ENCODE data around the gene USP19. TPM values are rescaled to one million over a fixed set of nuclear protein-coding genes. Genes with fewer than 3 reads are reported as not detected.

USP19 gene
- total RNA-seq, 1 donor from 2014 or later: 75.9 TPM

DNA sequence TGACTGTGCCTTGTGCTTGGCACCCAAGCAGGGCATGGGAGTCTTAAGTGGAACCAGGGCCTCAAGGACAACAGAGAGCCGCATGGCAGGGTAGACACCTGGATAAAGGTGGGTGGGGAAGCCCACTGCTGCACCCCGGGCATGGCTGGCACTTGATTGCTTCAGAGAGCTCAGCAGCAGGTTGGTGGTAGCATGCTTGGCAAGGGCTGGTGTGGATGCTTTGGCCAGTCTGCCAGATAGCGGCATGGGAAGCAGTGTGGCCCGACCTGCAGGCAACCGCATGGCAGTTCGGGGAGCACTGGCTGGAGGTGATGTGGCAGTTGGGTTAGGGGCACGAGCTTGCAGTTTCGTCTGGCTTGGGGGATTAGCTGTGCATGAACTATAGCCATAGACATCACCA is 43.0 kb upstream of the USP19 start:
- no peaks in the 10 kb centered on the region for H3K9me3 Mint-ChIP-seq (ENCODE audit: unreplicated experiment)
- no peak overlapping the region for H3K27ac Mint-ChIP-seq (ENCODE audit: unreplicated experiment)
- H3K36me3 Mint-ChIP-seq (ENCODE audit: unreplicated experiment): peaks cover 6% of the 10 kb centered on the region
- no peak for DNase-seq (ENCODE audit: extremely low spot score, unreplicated experiment)
- no peak overlapping the region for H3K4me3 Mint-ChIP-seq (ENCODE audit: unreplicated experiment)
- H3K27me3 Mint-ChIP-seq (ENCODE audit: unreplicated experiment): no peaks in the 10 kb centered on the region
- no peak for TF ChIP-seq CTCF (IDR thresholded peaks at IDR 0.05)
- peaks cover 18% of the 10 kb centered on the region for H3K4me1 Mint-ChIP-seq (ENCODE audit: unreplicated experiment)

DNA sequence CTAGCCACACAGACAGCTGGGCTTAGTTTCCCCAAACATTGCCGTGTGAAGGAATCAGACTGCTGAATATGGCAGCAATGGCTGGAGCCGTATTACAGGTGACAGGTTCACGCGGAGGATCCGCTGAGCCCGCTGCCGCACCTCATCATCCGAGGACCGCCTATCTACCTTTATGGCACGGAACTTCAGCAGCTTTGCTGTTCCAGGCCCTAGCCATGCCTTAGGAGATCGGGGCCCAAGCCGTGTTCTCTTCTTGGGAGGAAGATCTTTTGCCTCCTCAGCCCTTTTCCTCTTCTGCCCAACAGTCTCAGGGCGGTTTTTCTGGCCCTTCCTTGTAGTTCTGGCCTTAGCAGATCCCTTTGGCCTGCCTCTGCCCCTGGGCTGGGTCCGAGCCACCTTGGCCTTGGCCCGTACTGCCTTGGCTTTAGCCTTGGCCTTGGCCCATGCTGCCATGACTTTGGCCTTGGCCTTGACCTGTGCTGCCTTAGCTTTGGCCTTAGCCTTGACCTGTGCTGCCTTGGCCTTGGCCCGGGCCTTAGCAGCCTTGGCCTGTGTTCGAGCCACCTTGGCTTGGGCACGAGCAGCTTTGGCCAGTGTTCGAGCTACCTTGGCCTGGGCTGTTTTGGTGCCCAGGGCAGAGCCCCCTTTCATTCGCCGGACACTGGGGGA is 42.3 kb upstream of the USP19 start:
- no peak for TF ChIP-seq CTCF (IDR thresholded peaks at IDR 0.05)
- DNase-seq (ENCODE audit: extremely low spot score, unreplicated experiment): no peak
- Mint-ChIP-seq H3K27me3 (ENCODE audit: unreplicated experiment) (no peaks in the 10 kb centered on the region), H3K4me3 (ENCODE audit: unreplicated experiment) (no peak overlapping the region), H3K27ac (ENCODE audit: unreplicated experiment) (no peak overlapping the region), H3K9me3 (ENCODE audit: unreplicated experiment) (no peaks in the 10 kb centered on the region), H3K36me3 (ENCODE audit: unreplicated experiment) (peaks cover 6% of the 10 kb centered on the region), H3K4me1 (ENCODE audit: unreplicated experiment) (peaks cover 18% of the 10 kb centered on the region)

- no peak for TF ChIP-seq CTCF (IDR thresholded peaks at IDR 0.05)
- peaks cover 18% of the 10 kb centered on the region for H3K4me1 Mint-ChIP-seq (ENCODE audit: unreplicated experiment)
- no peak overlapping the region for H3K27ac Mint-ChIP-seq (ENCODE audit: unreplicated experiment)
- peaks cover 6% of the 10 kb centered on the region for H3K36me3 Mint-ChIP-seq (ENCODE audit: unreplicated experiment)
- H3K9me3 Mint-ChIP-seq (ENCODE audit: unreplicated experiment): no peaks in the 10 kb centered on the region
- no peak overlapping the region for H3K4me3 Mint-ChIP-seq (ENCODE audit: unreplicated experiment)
- no peaks in the 10 kb centered on the region for H3K27me3 Mint-ChIP-seq (ENCODE audit: unreplicated experiment)
- DNase-seq (ENCODE audit: extremely low spot score, unreplicated experiment): no peak
These were observed 41.3 kb upstream of the USP19 start for GRCh38 chr3:49161808-49162530.

GRCh38 chr3:49161197-49161596 is 40.6 kb upstream of the USP19 start:
- no peak for TF ChIP-seq CTCF (IDR thresholded peaks at IDR 0.05)
- Mint-ChIP-seq H3K27ac (ENCODE audit: unreplicated experiment) (no peak overlapping the region), H3K36me3 (ENCODE audit: unreplicated experiment) (peaks cover 6% of the 10 kb centered on the region), H3K9me3 (ENCODE audit: unreplicated experiment) (no peaks in the 10 kb centered on the region), H3K4me1 (ENCODE audit: unreplicated experiment) (peaks cover 11% of the 10 kb centered on the region), H3K27me3 (ENCODE audit: unreplicated experiment) (no peaks in the 10 kb centered on the region), H3K4me3 (ENCODE audit: unreplicated experiment) (no peak overlapping the region)
- no peak for DNase-seq (ENCODE audit: extremely low spot score, unreplicated experiment)

GRCh38 chr3:49158792-49159191 is 38.2 kb upstream of the USP19 start:
- no peak overlapping the region for H3K4me3 Mint-ChIP-seq (ENCODE audit: unreplicated experiment)
- no peaks in the 10 kb centered on the region for H3K4me1 Mint-ChIP-seq (ENCODE audit: unreplicated experiment)
- TF ChIP-seq CTCF (IDR thresholded peaks at IDR 0.05): no peak

More at GRCh38 chr3:49158792-49159191, 38.2 kb upstream of the USP19 start:
- Mint-ChIP-seq H3K36me3 (ENCODE audit: unreplicated experiment) (peaks cover 2% of the 10 kb centered on the region), H3K9me3 (ENCODE audit: unreplicated experiment) (no peaks in the 10 kb centered on the region), H3K27ac (ENCODE audit: unreplicated experiment) (no peak overlapping the region), H3K27me3 (ENCODE audit: unreplicated experiment) (no peaks in the 10 kb centered on the region)
- no peak for DNase-seq (ENCODE audit: extremely low spot score, unreplicated experiment)

Measured in osteocyte (in vitro differentiated cells).